Activated CD8-positive, alpha-beta T cell treated with anti-CD3 and anti-CD28 coated beads, Interleukin-2, amount 10 ng/mL, durations not matched to agents 7 days and 5 days (primary cell): ENCODE results near the gene CST9. TPM values are rescaled to one million over a fixed set of nuclear protein-coding genes. Genes with fewer than 3 reads are reported as not detected.
"Not testable (repeated sequence)": the region's sequence is repeated elsewhere in the genome, so short reads cannot be mapped to it uniquely, and the experiment has no call there.

Experiments
- ATAC-seq: fragments of 150-1000 bp; cut with Tn5 transposase; one replicate; pipeline ENCODE4 v1.10.0; 2021; ENCODE audit warnings: moderate library complexity
- CTCF ChIA-PET: fragments of 350-600 bp; sonication (Branson Sonifier 250); formaldehyde crosslinking; loops from one replicate; lab custom pipeline; 2021; ENCODE audit warnings: antibody characterized with exemption; lab: Charles Lee
- POLR2A ChIA-PET: fragments of 350-600 bp; sonication (Branson Sonifier 250); formaldehyde crosslinking; loops from one replicate; lab custom pipeline; 2021; ENCODE audit warnings: antibody characterized with exemption; lab: Charles Lee
- DNase-seq: peaks from one replicate; pipeline ENCODE4 v3.0.0-alpha.2; 2020
- H3K27ac Mint-ChIP-seq: one replicate; pipeline ENCODE4 v1.8.0; 2021; ENCODE audit warnings: mild to moderate bottlenecking, mixed read lengths
- H3K27me3 Mint-ChIP-seq: one replicate; pipeline ENCODE4 v1.8.0; 2021; ENCODE audit warnings: low read depth, mixed read lengths
- H3K36me3 Mint-ChIP-seq: one replicate; pipeline ENCODE4 v1.8.0; 2021; ENCODE audit warnings: low read depth, mixed read lengths
- H3K4me1 Mint-ChIP-seq: one replicate; pipeline ENCODE4 v1.8.0; 2021; ENCODE audit warnings: low read depth, mixed read lengths
- H3K4me3 Mint-ChIP-seq: one replicate; pipeline ENCODE4 v1.8.0; 2021; ENCODE audit warnings: mild to moderate bottlenecking, mixed read lengths
- H3K9me3 Mint-ChIP-seq: one replicate; pipeline ENCODE4 v1.8.0; 2022; ENCODE audit warnings: mixed read lengths; ENCODE audit not compliant: insufficient read depth
- total RNA-seq, 2 experiments: library from RNA; stranded (reverse); gene quantifications; one replicate each; pipeline ENCODE4 v1.2.3, GENCODE V29; 2021

The CST9 gene
- total RNA-seq, 2 experiments from 2014 or later, result not detected

DNA sequence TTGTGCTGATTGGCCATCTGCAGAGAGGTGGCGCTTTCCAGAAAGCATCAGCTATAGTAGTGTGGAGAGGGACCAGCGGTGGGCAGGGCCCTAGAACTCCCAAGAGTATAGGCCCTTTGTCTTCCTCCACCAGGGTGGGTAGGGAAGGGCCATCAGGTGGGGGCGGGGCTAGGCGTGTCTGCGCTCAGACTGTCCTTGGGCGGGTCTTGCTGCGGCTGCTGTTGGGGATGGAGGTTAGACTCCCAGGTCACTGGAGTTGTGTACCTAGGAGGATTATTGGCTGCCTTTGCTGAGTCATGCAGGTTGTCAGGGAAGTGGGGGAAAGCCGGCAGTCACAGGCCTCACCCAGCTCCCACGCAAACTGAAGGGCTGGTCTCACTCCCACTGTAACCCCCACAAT, 23.9 kb downstream of the CST9 start:
- CTCF ChIA-PET, POLR2A ChIA-PET, H3K4me1 Mint-ChIP-seq, DNase-seq, H3K36me3 Mint-ChIP-seq, H3K9me3 Mint-ChIP-seq, ATAC-seq, H3K27me3 Mint-ChIP-seq, H3K4me3 Mint-ChIP-seq, H3K27ac Mint-ChIP-seq: not testable (repeated sequence)

DNA sequence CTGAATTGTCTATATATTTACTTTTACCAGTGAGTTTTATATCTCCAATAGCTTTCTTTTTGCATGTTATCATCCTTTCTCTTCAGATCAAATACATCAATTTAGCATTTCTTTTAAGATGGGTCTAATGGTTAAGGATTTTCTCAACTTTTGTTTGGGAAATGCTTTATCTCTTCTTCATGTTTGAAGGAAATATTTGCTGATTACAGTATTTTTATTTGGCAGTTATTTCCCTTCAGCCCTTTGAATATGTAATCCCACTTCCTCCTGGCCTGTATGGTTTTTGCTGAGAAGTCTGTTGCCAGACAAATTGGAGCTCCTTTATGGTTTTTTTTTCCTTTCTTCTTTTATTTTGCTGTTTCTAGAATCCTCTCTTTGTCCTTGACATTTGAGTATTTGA, 30.7 kb downstream of the CST9 start:
- Mint-ChIP-seq H3K36me3 (no peaks in the 10 kb centered on the region), H3K27me3 (peaks cover 4% of the 10 kb centered on the region), H3K4me1 (no peaks in the 10 kb centered on the region), H3K9me3 (no peaks in the 10 kb centered on the region), H3K27ac (no peak overlapping the region), H3K4me3 (no peak overlapping the region)
- DNase-seq (no peak), ATAC-seq (no peak)
- ChIA-PET CTCF (interaction anchor here (0.7 kb wide), 1 partner anchor 75 kb away, joined by 3 read pairs; no protein-coding TSS in a partner anchor), POLR2A (no interaction called here)

DNA sequence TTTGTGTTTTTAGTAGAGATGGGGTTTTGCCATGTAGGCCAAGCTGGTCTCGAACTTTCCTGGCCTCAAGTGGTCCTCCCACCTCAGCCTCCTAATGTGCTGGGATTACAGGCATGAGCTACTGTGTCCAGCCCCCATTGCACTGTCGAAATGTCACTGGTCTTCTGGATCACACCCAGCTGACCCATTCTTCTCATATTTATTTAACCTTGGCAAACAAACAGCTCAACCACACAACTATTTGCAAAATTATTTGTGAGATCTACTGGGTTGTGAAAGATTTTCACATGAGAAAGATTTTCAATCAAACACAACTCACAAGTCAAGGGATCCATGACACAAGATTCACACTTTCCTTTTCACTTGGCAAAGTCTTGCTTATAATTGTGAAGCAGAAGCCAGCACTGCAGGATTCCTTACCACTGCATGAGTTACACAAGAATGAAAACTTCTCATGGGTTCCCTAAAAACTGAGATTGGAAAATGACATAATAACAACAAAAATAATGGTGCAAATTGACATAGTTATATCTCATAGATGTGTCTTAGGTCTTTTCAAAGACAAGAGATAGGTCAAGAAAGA, 35.4 kb downstream of the CST9 start:
- Mint-ChIP-seq H3K36me3 (no peaks in the 10 kb centered on the region), H3K9me3 (no peaks in the 10 kb centered on the region)
- POLR2A ChIA-PET, result no interaction called here

GRCh38 chr20:23569570-23569969, 36.1 kb downstream of the CST9 start:
- CTCF ChIA-PET, result no interaction called here
- H3K4me1 Mint-ChIP-seq, result no peaks in the 10 kb centered on the region
- peaks cover 4% of the 10 kb centered on the region for H3K27me3 Mint-ChIP-seq
- H3K9me3 Mint-ChIP-seq, result no peaks in the 10 kb centered on the region
- H3K36me3 Mint-ChIP-seq, result no peaks in the 10 kb centered on the region
- no peak overlapping the region for H3K27ac Mint-ChIP-seq
- ATAC-seq (no peak), DNase-seq (no peak)
- POLR2A ChIA-PET, result no interaction called here
- H3K4me3 Mint-ChIP-seq, result no peak overlapping the region

More for the DNA sequence above, 35.4 kb downstream of the CST9 start:
- DNase-seq (no peak), ATAC-seq (no peak)
- Mint-ChIP-seq H3K27ac (no peak overlapping the region), H3K27me3 (peaks cover 4% of the 10 kb centered on the region), H3K4me3 (no peak overlapping the region), H3K4me1 (no peaks in the 10 kb centered on the region)
- CTCF ChIA-PET, result no interaction called here

GRCh38 chr20:23568971-23569330, 36.8 kb downstream of the CST9 start:
- Mint-ChIP-seq H3K4me3 (no peak overlapping the region), H3K36me3 (no peaks in the 10 kb centered on the region), H3K27me3 (peaks cover 2% of the 10 kb centered on the region), H3K4me1 (no peaks in the 10 kb centered on the region), H3K27ac (no peak overlapping the region), H3K9me3 (no peaks in the 10 kb centered on the region)
- POLR2A ChIA-PET, result no interaction called here
- DNase-seq, result no peak
- CTCF ChIA-PET, result no interaction called here
- no peak for ATAC-seq

DNA sequence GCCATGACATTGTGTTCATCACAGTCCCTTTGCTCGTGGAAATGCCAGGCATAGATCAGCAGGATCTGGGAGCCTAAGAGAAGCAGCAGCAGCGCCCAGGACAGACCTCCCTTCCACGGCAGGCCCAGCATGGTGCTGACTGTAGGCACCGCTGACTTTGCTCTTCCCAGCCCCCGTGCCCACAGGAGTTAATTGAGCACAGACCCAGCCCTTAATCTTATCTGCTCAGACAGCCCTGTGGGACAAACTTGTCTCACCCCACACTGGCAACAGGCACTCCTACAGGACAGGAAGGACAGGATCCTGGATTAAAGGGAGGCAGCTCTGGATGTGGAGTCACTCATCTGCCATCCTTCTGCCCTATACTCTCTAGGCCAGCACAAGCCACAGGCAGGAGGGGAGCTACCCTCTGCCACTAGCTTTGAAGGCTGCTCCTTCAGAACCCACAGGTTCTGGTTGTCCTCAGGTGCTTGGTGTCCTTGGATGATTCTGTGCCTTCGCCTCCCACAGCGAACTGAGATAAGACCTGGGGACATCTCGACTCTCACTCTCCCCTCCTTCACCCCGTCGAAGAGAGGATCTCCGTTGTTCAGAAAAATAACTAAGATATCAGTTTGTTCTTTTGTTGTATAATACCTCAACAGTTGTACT, 37.3 kb downstream of the CST9 start, which contains the start of gene CST9L:
Gene CST9L, minus strand, starts transcription at position 165 of the 651 bp plus-strand sequence. Its CDS starts 34 bp downstream, at position 131.
- H3K27ac Mint-ChIP-seq, result no peak within 1 kb of the TSS
- CTCF ChIA-PET, result no interaction called here
- peaks cover 2% of the 10 kb centered on the region for H3K27me3 Mint-ChIP-seq
- H3K4me3 Mint-ChIP-seq, result no peak within 1 kb of the TSS
- no peaks in the 10 kb centered on the region for H3K36me3 Mint-ChIP-seq
- POLR2A ChIA-PET, result no interaction called here
- ATAC-seq (no peak), DNase-seq (no peak)
- no peaks in the 10 kb centered on the region for H3K9me3 Mint-ChIP-seq
- H3K4me1 Mint-ChIP-seq, result no peaks in the 10 kb centered on the region

DNA sequence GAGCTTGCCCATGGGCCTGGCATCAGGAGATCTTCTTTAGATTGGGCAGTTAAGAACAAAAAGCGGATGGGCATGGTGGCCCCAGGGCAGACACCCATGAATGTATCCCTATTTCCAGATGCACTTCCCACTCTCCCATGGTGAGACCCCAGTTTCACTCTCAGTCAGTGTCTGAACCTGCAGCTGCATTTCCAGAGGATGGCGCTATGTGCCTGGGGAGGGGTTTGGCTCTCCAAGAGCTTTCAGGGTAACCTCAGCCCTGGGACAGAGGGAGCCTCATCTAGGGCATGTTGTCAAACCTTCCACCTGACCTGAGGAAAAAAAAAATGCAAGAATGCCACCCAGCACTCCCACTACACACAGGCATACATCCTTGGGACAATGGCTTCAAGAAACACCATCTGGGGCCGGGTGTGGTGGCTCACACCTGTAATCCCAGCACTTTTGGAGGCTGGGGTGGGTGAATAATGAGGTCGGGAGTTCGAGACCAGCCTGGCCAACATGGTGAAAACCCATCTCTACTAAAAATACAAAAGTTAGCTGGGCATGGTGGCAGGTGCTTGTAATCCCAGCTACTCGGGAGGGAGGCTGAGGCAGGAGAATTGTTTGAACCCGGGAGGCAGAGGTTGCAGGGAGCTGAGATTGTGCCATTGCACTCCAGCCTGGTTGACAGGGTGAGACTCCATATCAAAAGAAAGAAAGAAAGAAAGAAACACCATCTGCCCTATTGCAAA, 39.4 kb downstream of the CST9 start:
- Mint-ChIP-seq H3K36me3 (no peaks in the 10 kb centered on the region), H3K27ac (no peak overlapping the region), H3K4me3 (no peak overlapping the region), H3K4me1 (no peaks in the 10 kb centered on the region), H3K9me3 (peaks cover 9% of the 10 kb centered on the region), H3K27me3 (peaks cover 2% of the 10 kb centered on the region)
- DNase-seq, result no peak
- no peak for ATAC-seq
- CTCF ChIA-PET, result no interaction called here
- POLR2A ChIA-PET, result no interaction called here

DNA sequence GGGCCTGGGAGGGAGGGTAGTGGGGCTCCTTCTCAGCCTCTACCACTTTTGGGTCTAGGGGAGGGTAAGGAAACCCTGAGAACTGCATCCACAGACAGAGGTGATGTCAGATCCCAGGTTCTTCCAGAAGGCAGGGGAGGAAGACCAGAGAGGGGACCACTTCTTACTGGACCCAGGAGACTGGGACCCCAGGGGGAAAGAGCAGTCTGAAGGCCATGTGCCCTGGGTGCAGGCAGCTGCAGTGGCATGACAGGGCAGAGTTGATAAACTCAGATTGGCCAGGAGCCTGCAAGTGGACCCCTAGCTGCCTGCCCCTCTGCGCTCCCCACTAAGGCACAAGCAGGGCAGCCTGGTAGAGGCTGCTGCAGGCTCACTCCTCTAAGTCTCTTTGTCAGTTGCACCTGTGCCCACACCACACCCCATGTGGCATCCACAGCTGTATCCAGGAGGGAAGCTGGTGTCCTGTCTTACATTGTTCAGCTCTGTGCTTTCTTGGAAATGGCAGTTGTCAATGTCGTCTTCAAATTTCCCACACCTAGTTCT, 40.1 kb downstream of the CST9 start:
- peaks cover 9% of the 10 kb centered on the region for H3K9me3 Mint-ChIP-seq
- ATAC-seq (no peak), DNase-seq (no peak)
- H3K4me3 Mint-ChIP-seq, result no peak overlapping the region
- H3K36me3 Mint-ChIP-seq, result no peaks in the 10 kb centered on the region
- peaks cover 2% of the 10 kb centered on the region for H3K27me3 Mint-ChIP-seq
- POLR2A ChIA-PET, result no interaction called here
- CTCF ChIA-PET, result no interaction called here
- H3K4me1 Mint-ChIP-seq, result no peaks in the 10 kb centered on the region
- H3K27ac Mint-ChIP-seq, result no peak overlapping the region

DNA sequence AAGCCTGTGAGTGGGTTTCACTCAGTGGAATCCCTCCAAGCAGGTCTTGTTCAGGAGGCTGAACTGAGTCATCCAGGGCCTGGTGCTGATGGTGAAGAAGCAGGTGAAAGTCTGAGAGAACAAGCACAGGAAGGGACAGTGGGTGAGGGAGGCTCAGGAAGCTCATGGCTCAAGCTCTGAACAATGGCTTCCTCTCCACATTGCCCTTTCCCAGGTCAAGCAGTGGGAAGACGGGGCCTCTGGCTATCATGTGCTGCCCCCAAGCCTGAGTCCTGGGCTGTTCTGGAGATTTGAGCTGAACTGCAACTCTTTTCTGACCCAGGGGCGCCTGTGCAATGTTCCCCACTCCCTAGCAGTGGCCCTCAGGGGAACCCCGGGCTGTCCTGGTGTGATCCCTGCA, 40.8 kb downstream of the CST9 start:
- no peaks in the 10 kb centered on the region for H3K4me1 Mint-ChIP-seq
- no peak overlapping the region for H3K4me3 Mint-ChIP-seq
- no peak for ATAC-seq
- no peak overlapping the region for H3K27ac Mint-ChIP-seq
- H3K27me3 Mint-ChIP-seq, result peaks cover 2% of the 10 kb centered on the region
- peaks cover 9% of the 10 kb centered on the region for H3K9me3 Mint-ChIP-seq
- H3K36me3 Mint-ChIP-seq, result no peaks in the 10 kb centered on the region
- DNase-seq, result no peak
- ChIA-PET CTCF (no interaction called here), POLR2A (no interaction called here)

DNA sequence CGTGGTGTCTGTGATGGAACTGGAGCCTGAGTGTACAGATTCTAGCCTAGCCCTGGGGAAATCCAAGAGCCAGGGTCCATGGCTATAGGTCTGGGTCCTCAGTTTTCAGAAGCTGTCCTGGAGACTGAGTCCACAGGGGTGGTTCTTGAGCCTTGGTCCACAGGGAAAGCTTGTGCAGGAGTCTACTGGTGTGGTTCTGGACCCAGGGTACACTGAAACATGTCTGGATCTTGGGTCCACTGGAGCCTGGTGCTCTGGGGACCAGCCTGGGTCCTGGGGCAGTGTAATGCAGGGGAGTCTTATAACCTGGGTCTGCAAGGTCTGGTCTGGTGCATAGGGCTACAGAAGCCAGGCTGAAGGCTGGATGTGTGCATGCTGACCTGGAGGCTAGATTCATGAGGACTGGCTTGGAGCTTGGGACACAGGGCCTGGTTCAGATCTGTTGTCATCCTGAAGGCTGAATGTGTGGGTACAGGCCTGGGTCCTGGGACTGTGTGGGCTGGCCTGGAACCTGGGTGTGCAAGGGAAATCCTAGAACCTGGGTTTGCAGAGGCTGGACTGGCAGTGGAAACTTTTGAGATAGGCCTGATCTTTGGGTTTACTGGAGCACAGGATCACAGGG, 42.9 kb downstream of the CST9 start:
- DNase-seq (no peak), ATAC-seq (no peak)
- POLR2A ChIA-PET, result no interaction called here
- peaks cover 9% of the 10 kb centered on the region for H3K9me3 Mint-ChIP-seq
- H3K27ac Mint-ChIP-seq, result no peak overlapping the region
- no peaks in the 10 kb centered on the region for H3K36me3 Mint-ChIP-seq
- CTCF ChIA-PET, result no interaction called here
- no peaks in the 10 kb centered on the region for H3K4me1 Mint-ChIP-seq
- no peak overlapping the region for H3K4me3 Mint-ChIP-seq
- peaks cover 7% of the 10 kb centered on the region for H3K27me3 Mint-ChIP-seq

GRCh38 chr20:23554401-23554800, 51.3 kb downstream of the CST9 start:
- H3K36me3 Mint-ChIP-seq, result no peaks in the 10 kb centered on the region
- H3K4me1 Mint-ChIP-seq, result no peaks in the 10 kb centered on the region
- no peaks in the 10 kb centered on the region for H3K9me3 Mint-ChIP-seq
- no peak overlapping the region for H3K4me3 Mint-ChIP-seq
- ATAC-seq, result no peak
- no peak overlapping the region for H3K27ac Mint-ChIP-seq
- H3K27me3 Mint-ChIP-seq, result peaks cover 16% of the 10 kb centered on the region
- ChIA-PET POLR2A (no interaction called here), CTCF (no interaction called here)
- DNase-seq, result no peak
